NOMO-1 (cell line): ENCODE measurements around the gene DNAH1.

Experiments used
- DNase-seq, 2 experiments: peaks; one replicate each; lab custom pipeline; 2025; ENCODE audit not compliant: unreplicated experiment in 2 of 2; lab: John Stamatoyannopoulos, UW

Gene DNAH1

GRCh38 chr3:52384019-52384761 lies 68.1 kb downstream of the DNAH1 start:
- DNase-seq, result no peak

GRCh38 chr3:52385157-52385556 lies 69.0 kb downstream of the DNAH1 start:
- DNase-seq, result peak in 1 of 2 experiments; percentile 15

GRCh38 chr3:52387481-52387880 lies 71.4 kb downstream of the DNAH1 start:
- no peak for DNase-seq

GRCh38 chr3:52388348-52388821 lies 72.3 kb downstream of the DNAH1 start:
- no peak for DNase-seq

- no peak for DNase-seq
Observed at GRCh38 chr3:52388933-52389332, 72.8 kb downstream of the DNAH1 start.

GRCh38 chr3:52391096-52391495 lies 75.0 kb downstream of the DNAH1 start:
- DNase-seq, result no peak

GRCh38 chr3:52392216-52392930 lies 76.3 kb downstream of the DNAH1 start:
- no peak for DNase-seq

- no peak for DNase-seq
Observed at GRCh38 chr3:52393131-52393807, 77.2 kb downstream of the DNAH1 start.

- DNase-seq, result no peak
Observed at GRCh38 chr3:52393959-52394670, 78.0 kb downstream of the DNAH1 start.

- no peak for DNase-seq
Observed at GRCh38 chr3:52394751-52395502, 78.8 kb downstream of the DNAH1 start.

- DNase-seq, result no peak
Observed at GRCh38 chr3:52395503-52395865, 79.4 kb downstream of the DNAH1 start.

GRCh38 chr3:52396011-52396906 lies 80.1 kb downstream of the DNAH1 start:
- no peak for DNase-seq

- DNase-seq, result no peak
Observed at GRCh38 chr3:52396907-52397591, 80.9 kb downstream of the DNAH1 start.

GRCh38 chr3:52397676-52398399 lies 81.7 kb downstream of the DNAH1 start:
- DNase-seq, result no peak

- no peak for DNase-seq
Observed at GRCh38 chr3:52398670-52399081, 82.6 kb downstream of the DNAH1 start.

- DNase-seq, result no peak
Observed at GRCh38 chr3:52399131-52399530, 83.0 kb downstream of the DNAH1 start.

- DNase-seq, result no peak
Observed at GRCh38 chr3:52399593-52399992, 83.5 kb downstream of the DNAH1 start.

- no peak for DNase-seq
Observed at GRCh38 chr3:52400275-52400793, 84.2 kb downstream of the DNAH1 start.
